Measurements from ENCODE around the gene MED12L. TPM values are rescaled to one million over a fixed set of nuclear protein-coding genes. Genes with fewer than 3 reads are reported as not detected.

The MED12L gene
- total RNA-seq, 1 donor from 2014 or later: 1.4 TPM

- DNase-seq (ENCODE audit: extremely low spot score, unreplicated experiment): no peak
- no peaks in the 10 kb centered on the region for H3K27me3 Mint-ChIP-seq (ENCODE audit: unreplicated experiment)
- TF ChIP-seq CTCF (IDR thresholded peaks at IDR 0.05): no peak
- H3K4me3 Mint-ChIP-seq (ENCODE audit: unreplicated experiment): no peak overlapping the region
- H3K36me3 Mint-ChIP-seq (ENCODE audit: unreplicated experiment): no peaks in the 10 kb centered on the region
- no peaks in the 10 kb centered on the region for H3K9me3 Mint-ChIP-seq (ENCODE audit: unreplicated experiment)
- no peaks in the 10 kb centered on the region for H3K4me1 Mint-ChIP-seq (ENCODE audit: unreplicated experiment)
- no peak overlapping the region for H3K27ac Mint-ChIP-seq (ENCODE audit: unreplicated experiment)
These were observed 115.1 kb downstream of the MED12L start for GRCh38 chr3:151200586-151200985.

GRCh38 chr3:151201051-151201730, 115.7 kb downstream of the MED12L start:
- DNase-seq (ENCODE audit: extremely low spot score, unreplicated experiment): no peak
- no peaks in the 10 kb centered on the region for H3K9me3 Mint-ChIP-seq (ENCODE audit: unreplicated experiment)
- no peak for TF ChIP-seq CTCF (IDR thresholded peaks at IDR 0.05)
- no peaks in the 10 kb centered on the region for H3K4me1 Mint-ChIP-seq (ENCODE audit: unreplicated experiment)
- H3K27ac Mint-ChIP-seq (ENCODE audit: unreplicated experiment): no peak overlapping the region
- no peaks in the 10 kb centered on the region for H3K36me3 Mint-ChIP-seq (ENCODE audit: unreplicated experiment)
- no peaks in the 10 kb centered on the region for H3K27me3 Mint-ChIP-seq (ENCODE audit: unreplicated experiment)
- no peak overlapping the region for H3K4me3 Mint-ChIP-seq (ENCODE audit: unreplicated experiment)

GRCh38 chr3:151203051-151203420, 117.6 kb downstream of the MED12L start, which contains the start of gene GPR171:
Gene GPR171, minus strand, starts transcription at chr3:151203216. Its CDS starts 3,830 bp downstream, at chr3:151199386.
- no peak for TF ChIP-seq CTCF (IDR thresholded peaks at IDR 0.05)
- no peaks in the 10 kb centered on the region for H3K9me3 Mint-ChIP-seq (ENCODE audit: unreplicated experiment)
- H3K4me1 Mint-ChIP-seq (ENCODE audit: unreplicated experiment): no peaks in the 10 kb centered on the region
- no peak for DNase-seq (ENCODE audit: extremely low spot score, unreplicated experiment)
- no peaks in the 10 kb centered on the region for H3K27me3 Mint-ChIP-seq (ENCODE audit: unreplicated experiment)
- H3K36me3 Mint-ChIP-seq (ENCODE audit: unreplicated experiment): no peaks in the 10 kb centered on the region
- H3K27ac Mint-ChIP-seq (ENCODE audit: unreplicated experiment): no peak within 1 kb of the TSS
- H3K4me3 Mint-ChIP-seq (ENCODE audit: unreplicated experiment): no peak within 1 kb of the TSS

- H3K27ac Mint-ChIP-seq (ENCODE audit: unreplicated experiment): no peak overlapping the region
- H3K36me3 Mint-ChIP-seq (ENCODE audit: unreplicated experiment): no peaks in the 10 kb centered on the region
- H3K9me3 Mint-ChIP-seq (ENCODE audit: unreplicated experiment): no peaks in the 10 kb centered on the region
- TF ChIP-seq CTCF (IDR thresholded peaks at IDR 0.05): no peak
- no peaks in the 10 kb centered on the region for H3K27me3 Mint-ChIP-seq (ENCODE audit: unreplicated experiment)
- H3K4me1 Mint-ChIP-seq (ENCODE audit: unreplicated experiment): no peaks in the 10 kb centered on the region
- DNase-seq (ENCODE audit: extremely low spot score, unreplicated experiment): no peak
- H3K4me3 Mint-ChIP-seq (ENCODE audit: unreplicated experiment): no peak overlapping the region
These were observed 119.3 kb downstream of the MED12L start for GRCh38 chr3:151204530-151205402.

- Mint-ChIP-seq H3K4me1 (ENCODE audit: unreplicated experiment) (no peaks in the 10 kb centered on the region), H3K9me3 (ENCODE audit: unreplicated experiment) (no peaks in the 10 kb centered on the region), H3K36me3 (ENCODE audit: unreplicated experiment) (no peaks in the 10 kb centered on the region), H3K4me3 (ENCODE audit: unreplicated experiment) (no peak overlapping the region), H3K27ac (ENCODE audit: unreplicated experiment) (no peak overlapping the region), H3K27me3 (ENCODE audit: unreplicated experiment) (no peaks in the 10 kb centered on the region)
- no peak for TF ChIP-seq CTCF (IDR thresholded peaks at IDR 0.05)
- DNase-seq (ENCODE audit: extremely low spot score, unreplicated experiment): no peak
These were observed 120.0 kb downstream of the MED12L start for GRCh38 chr3:151205482-151205881.
